HepG2 (cell line): Measurements from ENCODE around the gene UTS2R. TPM values are rescaled to one million over a fixed set of nuclear protein-coding genes. Genes with fewer than 3 reads are reported as not detected.

Experiments
- ARID3A ChIP-seq: IDR thresholded peaks from 2 replicates; pipeline ENCODE4 v1.6.1; 2012; ENCODE audit warnings: low read depth, low read length, improper control_type of control experiment
- ARID4A ChIP-seq: sonication (generic); formaldehyde crosslinking; IDR thresholded peaks from 2 replicates; pipeline ENCODE4 v1.5.0; 2020; ENCODE audit warnings: mild to moderate bottlenecking, missing genetic modification reagents, borderline replicate concordance
- CEBPZ ChIP-seq: IDR thresholded peaks from 2 replicates; pipeline ENCODE4 v1.6.1; 2012; ENCODE audit warnings: low read length, improper control_type of control experiment
- DZIP1 ChIP-seq: sonication (generic); formaldehyde crosslinking; IDR thresholded peaks from 2 replicates; pipeline ENCODE4 v1.5.0; 2020; ENCODE audit warnings: mild to moderate bottlenecking, missing genetic modification reagents
- HBP1 ChIP-seq: IDR thresholded peaks from 2 replicates; pipeline ENCODE4 v1.6.1; 2016; ENCODE audit warnings: low read depth, control low read depth
- HOXA3 ChIP-seq: sonication (generic); formaldehyde crosslinking; IDR thresholded peaks from 2 replicates; pipeline ENCODE4 v1.5.0; 2020; ENCODE audit warnings: missing genetic modification reagents
- NR2F1 ChIP-seq, 2 experiments: fragments of 450-650 bp in 1 of 2; formaldehyde crosslinking in 1 of 2; IDR thresholded peaks; 2 replicates each; pipeline versions ENCODE4 v1.5.0 to v1.6.1; 2016 to 2020; ENCODE audit warnings: mild to moderate bottlenecking in 1 of 2, missing compliant biosample characterization in 1 of 2, missing genetic modification reagents in 1 of 2, moderate library complexity in 1 of 2
- REL ChIP-seq: sonication (generic); formaldehyde crosslinking; conservative IDR thresholded peaks from 2 replicates; pipeline ENCODE4 v1.8.0; 2022; ENCODE audit warnings: mild to moderate bottlenecking, missing genetic modification reagents, moderate library complexity
- SOX5 ChIP-seq: IDR thresholded peaks from 2 replicates; pipeline ENCODE4 v1.6.1; 2016; ENCODE audit warnings: borderline replicate concordance
- SP1 ChIP-seq, 2 experiments: fragments of 450-650 bp in 1 of 2; sonication (generic) in 1 of 2; formaldehyde crosslinking in 1 of 2; IDR thresholded peaks; 2 replicates each; pipeline versions ENCODE4 v1.4.0 to v1.6.1; 2016 to 2020; ENCODE audit warnings: missing genetic modification reagents in 1 of 2
- ZNF547 ChIP-seq: sonication (generic); formaldehyde crosslinking; IDR thresholded peaks from 2 replicates; pipeline ENCODE4 v1.5.1; 2020; ENCODE audit warnings: mild to moderate bottlenecking, missing genetic modification reagents
- ZNF564 ChIP-seq: sonication (generic); formaldehyde crosslinking; IDR thresholded peaks from 2 replicates; pipeline ENCODE4 v1.8.1; 2023; ENCODE audit warnings: mild to moderate bottlenecking, missing genetic modification reagents
- ZNF598 ChIP-seq: sonication (generic); formaldehyde crosslinking; IDR thresholded peaks from 2 replicates; pipeline ENCODE4 v1.5.1; 2020; ENCODE audit warnings: mild to moderate bottlenecking, missing genetic modification reagents, borderline replicate concordance
- polyA plus RNA-seq, 8 experiments: library from polyadenylated mRNA; depleted of rRNA in 3 of 8; stranded (reverse) in 7 of 8; unstranded in 1 of 8; fragments of >200 nt; fragmentation: Illumina TruSeq in 4 of 8; extraction: Trizol in 4 of 8; gene quantifications; 2 replicates each; pipeline versions ENCODE4 v1.2.1 to v1.2.3, GENCODE V29; 2011 to 2016; ENCODE audit warnings: low read depth in 4 of 8, missing spikeins in 1 of 8, mixed read lengths in 1 of 8; ENCODE audit not compliant: insufficient read depth in 1 of 8
- total RNA-seq, 5 experiments: library from RNA; depleted of rRNA; stranded (reverse); fragments of >200 nt; fragmentation: Illumina TruSeq; extraction: Trizol; gene quantifications; 2 replicates each; pipeline ENCODE4 v1.2.3, GENCODE V29; 2016; ENCODE audit warnings: low read depth in 1 of 5

Gene UTS2R
- total and polyA plus RNA-seq, 2 of the 13 experiments (the other 11 are each of a cell fraction or from before 2014, with no cell fraction given) = 0.13 to 0.15 TPM

DNA sequence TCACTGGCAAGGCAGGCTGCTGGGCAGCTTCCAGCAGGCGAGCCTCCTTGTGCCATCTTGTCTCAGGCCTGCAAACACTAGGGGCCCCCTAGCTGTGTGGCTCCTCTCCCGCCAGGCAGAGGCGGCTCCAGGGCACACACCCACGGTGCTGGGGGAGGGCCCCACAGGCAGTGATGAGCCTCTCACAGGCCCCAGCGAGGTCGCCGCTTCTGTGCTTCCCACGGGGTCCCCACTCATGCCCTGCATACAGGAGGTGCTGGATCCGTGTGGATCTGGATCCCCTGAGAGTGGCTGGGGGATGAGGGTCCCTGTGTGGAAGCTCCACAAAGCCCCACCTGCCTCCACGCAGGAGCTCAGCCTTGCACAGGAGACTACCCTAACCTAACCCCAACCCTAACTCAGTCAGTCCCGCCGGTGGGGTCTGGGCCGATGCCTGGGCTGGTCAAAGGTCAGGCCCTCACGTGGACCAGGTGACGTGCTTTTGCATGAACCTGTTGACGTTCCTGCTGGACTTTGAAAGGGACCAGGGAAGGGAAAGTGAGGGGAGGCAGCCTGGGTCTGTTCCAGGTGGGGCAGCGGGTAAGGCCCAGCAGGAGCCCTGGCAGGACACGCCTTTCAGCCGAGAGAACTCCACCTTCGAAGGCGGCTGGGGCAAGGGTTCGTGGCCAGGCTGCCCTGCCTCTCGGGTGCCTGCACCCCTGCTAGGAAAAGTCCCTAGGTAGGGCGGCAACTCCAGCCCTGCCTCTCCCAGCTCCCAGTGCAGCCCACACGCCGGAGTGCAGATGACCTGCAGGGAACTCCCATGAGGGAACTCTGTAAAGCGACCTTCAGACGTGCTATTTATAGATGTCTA is 43.2 kb upstream of the UTS2R start (continued):
- TF ChIP-seq ARID4A (peak; percentile 95), CEBPZ (no peak), HOXA3 (CRISPR knock-in tag) (peak; percentile 97), REL (CRISPR knock-in tag) (no peak), ZNF547 (CRISPR knock-in tag) (peak; percentile 15; the same call in 1 of the 2 replicates), ZNF564 (CRISPR knock-in tag) (no peak), ZNF598 (CRISPR knock-in tag) (no peak), HBP1 (CRISPR knock-in tag) (peak; percentile 68), SP1 (IDR thresholded peaks at IDR 0.05) (no peak), SP1 (CRISPR knock-in tag; IDR thresholded peaks at IDR 0.05) (no peak; the same call in 1 of the 2 replicates), ARID3A (no peak), NR2F1 (CRISPR knock-in tag; IDR thresholded peaks at IDR 0.05) (peak; percentile 96 to 98), DZIP1 (CRISPR knock-in tag) (peak; percentile 68), SOX5 (peak; percentile 85)
